ENCODE results near the gene FAM181A.

Gene FAM181A

GRCh38 chr14:93950948-93951634 is 23.9 kb downstream of the FAM181A start:
- DNase-seq (ENCODE audit: low spot score): no peak

DNA sequence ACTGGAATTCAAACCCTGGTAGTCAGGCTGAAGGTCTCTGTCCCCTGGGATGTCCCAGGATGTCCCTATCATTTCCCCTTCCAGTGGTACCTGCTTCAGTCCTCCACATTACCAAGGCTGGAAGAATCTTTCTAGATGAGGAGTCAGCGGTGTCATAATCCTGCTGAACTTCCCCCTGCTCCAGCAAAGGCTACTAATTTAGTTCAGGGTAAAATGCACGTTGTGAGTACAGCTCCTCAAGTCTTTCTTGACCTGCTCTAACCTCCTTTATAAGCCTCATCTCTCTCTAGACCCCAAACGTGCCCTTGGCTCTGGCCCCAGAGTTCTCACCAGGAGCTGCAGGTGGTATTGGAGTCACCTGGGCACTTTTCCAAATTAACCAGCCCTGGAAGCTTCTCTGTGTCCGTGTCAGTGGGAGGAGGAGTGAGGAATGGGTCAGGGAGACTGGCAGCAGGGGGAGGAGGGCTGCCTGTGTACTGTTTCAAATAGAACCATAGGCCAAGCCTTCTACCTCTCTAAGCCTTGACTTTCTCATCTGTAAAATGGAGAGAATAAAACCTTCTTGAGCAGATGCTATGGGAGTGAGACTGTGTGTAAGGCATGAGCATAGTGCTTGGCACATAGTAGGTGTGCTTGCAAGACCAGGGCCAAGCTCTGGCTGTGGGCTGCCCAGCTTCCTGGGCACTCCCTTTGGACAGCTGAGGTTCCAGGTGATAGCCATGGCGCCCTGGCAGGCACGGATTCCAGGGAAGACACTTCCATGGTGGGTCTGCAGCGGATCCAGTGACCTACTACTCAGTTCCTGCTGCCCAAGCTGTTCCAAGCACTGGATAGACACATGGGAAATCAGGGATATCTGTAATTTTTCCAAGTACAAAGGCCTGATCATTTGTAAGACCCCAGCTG is 24.7 kb downstream of the FAM181A start:
- DNase-seq (ENCODE audit: low spot score): no peak

DNA sequence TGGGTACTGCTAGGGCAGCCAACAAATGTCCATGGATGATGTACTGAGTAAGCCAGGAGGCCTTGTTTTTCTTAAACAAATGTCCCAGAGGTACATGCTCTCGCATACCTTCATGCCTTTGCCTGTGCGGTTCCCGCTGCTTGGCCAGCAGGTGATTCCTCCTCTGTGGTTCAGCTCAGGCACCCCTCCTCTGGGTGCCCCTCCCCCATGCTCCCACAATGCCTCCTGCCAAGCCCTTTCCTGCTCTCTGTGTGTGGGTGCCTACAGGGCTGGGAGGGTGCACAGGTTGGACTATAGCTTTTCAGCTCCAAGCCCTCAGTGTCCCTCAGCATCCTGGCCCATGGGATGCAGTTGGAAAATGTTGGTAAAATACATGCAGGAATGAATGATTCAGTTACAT is 25.7 kb downstream of the FAM181A start:
- no peak for DNase-seq (ENCODE audit: low spot score)

- no peak for DNase-seq (ENCODE audit: low spot score)
Observed at GRCh38 chr14:93953263-93953662, 26.1 kb downstream of the FAM181A start.

- DNase-seq (ENCODE audit: low spot score): no peak
Observed at GRCh38 chr14:93953739-93954515, 26.8 kb downstream of the FAM181A start.

- DNase-seq (ENCODE audit: low spot score): no peak
Observed at GRCh38 chr14:93954516-93954830, 27.3 kb downstream of the FAM181A start.

DNA sequence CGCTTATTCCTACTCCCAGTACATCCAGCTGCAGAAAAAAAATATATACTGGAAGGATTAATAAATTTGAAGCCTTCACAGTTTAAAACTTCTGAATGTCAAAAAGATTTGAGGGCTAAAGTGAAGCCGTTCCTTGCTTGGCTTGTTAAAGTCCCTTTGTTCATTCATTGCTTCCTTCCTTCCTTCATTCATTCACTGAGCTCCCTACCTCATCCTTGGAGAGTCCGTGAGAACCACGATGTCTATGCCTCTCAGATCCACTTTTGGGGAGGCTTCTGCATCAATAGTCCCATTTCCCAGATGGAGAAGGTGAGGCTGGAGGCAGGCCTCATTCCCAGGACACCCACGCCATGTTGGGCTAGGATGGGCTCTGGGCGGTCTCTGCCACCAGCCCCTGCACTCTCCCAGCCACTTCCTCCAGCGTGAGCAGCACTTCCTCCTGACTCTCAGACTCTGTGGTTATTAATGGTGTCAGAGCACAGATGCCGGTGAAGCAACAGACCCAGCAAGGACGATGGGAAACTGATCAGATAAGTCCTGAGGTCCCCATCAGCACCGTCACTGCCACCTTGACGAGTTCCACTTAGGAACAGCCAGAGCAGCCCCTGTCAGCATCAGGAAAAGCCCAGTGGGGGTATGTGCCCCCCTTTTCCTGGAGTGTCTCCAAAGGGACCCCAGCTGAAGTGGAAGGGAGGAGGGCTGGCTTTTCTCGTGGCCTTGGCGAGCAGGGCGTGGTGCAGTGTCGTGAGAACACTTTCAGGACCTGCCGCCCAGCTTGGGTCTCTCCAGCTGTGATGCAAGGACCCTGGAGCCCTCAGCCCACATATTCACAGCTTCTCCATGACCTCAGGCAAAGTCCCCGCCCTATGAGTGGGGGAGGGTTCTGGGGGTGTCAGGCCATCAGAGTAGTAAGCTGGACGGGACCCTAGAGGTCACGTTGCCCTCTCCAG is 28.0 kb downstream of the FAM181A start:
- DNase-seq (ENCODE audit: low spot score): peak; percentile 58

GRCh38 chr14:93955850-93956481 is 28.8 kb downstream of the FAM181A start:
- no peak for DNase-seq (ENCODE audit: low spot score)

DNA sequence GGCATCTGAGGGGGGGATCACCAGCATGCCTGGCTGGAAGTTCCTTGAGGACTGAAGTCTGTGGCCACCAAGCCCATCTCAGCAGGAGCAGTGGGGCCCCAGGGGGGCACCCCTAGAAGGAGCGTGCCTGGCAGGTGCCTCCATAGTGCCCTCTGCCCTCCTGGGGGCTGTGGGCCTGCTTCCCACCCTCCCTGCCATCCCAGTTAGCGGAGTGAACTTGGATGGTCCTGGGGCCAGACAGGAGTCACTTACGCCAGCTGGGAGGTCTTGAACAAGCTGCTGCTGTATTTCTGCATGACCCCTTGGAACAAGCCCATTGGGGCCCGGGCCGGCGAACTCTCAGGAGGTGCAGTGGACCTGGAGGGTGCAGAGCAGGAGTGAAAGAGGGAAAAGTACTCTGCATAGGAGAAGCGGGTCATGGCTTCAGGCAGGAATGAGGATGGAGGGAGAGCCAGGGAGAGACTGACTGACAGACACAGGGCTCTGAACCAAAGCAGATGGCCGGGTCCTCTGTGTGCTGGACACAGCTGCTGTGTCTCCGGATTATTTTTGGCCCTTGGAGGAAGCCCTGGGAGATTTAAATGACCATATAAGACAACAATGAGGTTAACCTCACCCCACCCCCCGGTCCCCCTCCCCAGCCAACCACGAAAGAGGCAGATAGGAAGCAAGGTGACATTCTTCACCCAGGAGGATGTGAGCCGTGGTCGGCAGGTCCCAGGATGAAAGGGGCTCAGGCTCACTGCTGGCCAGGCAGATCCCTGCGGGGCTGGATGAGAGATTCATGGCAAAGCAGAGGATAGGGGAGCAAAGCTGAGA is 29.6 kb downstream of the FAM181A start:
- no peak for DNase-seq (ENCODE audit: low spot score)

DNA sequence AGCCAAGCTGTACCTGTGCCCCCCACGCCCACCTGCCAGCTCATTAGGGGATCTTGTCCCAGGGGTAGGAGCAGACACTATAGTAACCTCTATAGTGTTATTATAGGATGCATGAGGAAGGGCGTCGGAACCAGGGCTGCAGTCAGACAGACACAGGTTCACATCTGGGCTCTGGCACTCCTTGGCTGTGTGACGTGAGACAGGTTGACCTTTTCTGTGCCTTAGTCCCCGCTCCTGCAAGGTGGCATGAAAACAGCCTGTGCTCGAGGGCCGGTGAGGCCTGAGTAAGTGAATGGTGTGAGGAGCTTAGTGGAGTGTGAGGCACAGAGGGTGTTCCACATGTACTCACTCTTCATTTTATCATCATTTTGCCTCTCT is 30.2 kb downstream of the FAM181A start:
- no peak for DNase-seq (ENCODE audit: low spot score)

- no peak for DNase-seq (ENCODE audit: low spot score)
Observed at GRCh38 chr14:93957751-93958566, 30.8 kb downstream of the FAM181A start.

DNA sequence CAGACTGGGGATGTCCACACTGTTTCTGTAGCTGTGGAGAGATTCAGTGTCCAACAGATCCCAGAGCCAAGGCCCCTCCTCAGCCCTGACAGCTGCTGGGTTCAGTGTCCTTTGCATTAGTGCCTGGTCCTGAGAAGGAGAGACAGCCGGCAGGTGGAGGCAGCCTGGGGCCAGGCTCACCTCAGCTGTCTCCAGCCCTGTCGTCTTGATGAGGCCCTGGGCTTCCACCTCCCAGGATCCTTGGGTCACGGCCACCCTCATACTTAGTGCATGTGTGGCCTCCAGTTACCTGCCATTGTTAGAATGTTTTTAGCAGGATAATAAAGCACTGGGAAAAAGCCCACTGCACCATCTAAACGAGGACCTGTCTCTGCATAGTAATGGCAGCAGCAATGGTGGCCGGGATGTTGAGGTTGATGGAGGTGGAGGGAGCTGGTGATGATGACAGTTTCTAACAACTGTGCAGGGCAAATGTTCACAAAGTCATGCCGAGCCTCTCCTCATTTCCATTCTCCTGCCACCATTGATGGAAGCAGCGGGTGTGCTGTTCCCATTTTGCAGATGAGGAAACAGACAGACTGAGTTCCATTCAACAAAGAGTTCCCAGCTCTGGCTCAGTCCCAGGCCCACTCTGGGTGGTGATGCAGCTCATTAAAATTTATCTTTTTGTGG is 31.6 kb downstream of the FAM181A start:
- DNase-seq (ENCODE audit: low spot score): no peak

GRCh38 chr14:93959239-93960107 is 32.3 kb downstream of the FAM181A start:
- DNase-seq (ENCODE audit: low spot score): peak; percentile 91

- no peak for DNase-seq (ENCODE audit: low spot score)
Observed at GRCh38 chr14:93960108-93960475, 32.9 kb downstream of the FAM181A start.

DNA sequence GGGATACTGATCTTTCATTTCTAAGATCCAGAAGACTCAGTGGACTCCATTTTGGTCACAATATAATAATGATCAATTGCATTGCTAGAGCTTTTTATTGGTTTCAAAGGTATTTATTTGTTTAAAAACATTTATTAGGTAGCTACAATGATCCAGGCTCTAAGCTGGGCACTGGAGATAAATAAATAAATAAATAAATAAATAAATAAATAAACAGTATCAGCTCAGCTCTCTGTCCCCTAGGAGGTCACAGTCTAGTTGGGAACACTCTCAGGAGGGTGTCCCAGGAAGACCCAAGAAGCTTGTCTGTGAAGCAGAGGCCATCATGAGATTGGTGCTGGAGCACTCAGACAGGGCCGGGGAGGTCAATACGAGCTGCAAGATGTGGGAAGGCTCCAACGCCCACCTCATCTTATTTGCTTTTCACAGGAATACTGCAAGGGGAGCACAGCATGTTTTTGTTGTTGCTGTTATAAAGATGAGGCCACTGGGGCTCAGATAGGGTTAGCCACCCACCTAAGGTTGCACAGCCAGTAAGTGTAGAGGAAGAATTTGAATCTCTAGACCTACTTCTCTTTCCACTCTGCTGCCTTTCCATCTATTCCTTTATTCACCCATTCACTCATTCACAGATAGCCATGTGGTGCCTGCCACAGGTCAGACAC is 33.8 kb downstream of the FAM181A start:
- no peak for DNase-seq (ENCODE audit: low spot score)

DNA sequence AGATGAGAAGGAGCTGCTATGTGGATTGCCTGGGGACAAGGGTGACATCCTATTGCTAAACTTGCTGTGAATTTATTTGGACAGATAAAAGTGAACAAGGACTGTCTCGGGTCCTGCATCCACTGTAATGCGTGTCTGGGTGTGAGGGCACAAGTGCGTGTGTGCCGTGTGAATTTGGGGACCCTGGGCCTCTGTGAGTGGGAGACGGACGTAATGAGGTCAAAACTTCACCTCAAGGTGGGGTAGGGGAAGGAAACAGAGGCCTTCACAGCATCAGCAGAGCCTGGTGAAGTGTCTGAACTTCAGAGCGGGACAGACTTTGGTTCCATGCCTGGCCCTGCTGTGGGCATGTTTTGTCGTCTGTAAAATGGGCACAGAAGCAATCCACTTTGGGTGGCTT is 34.5 kb downstream of the FAM181A start:
- DNase-seq (ENCODE audit: low spot score): no peak
